NCI-H748 treated with DMSO at 0.1 percent for 48 hours (cell line): ENCODE measurements around the gene DENND1C.

ENCODE experiments used
- DNase-seq: peaks from one replicate; lab custom pipeline; 2025; lab: John Stamatoyannopoulos, UW

Gene DENND1C

GRCh38 chr19:6424195-6424938 is 57.2 kb downstream of the DENND1C start, which contains the start of gene KHSRP:
Gene KHSRP (minus strand): TSS chr19:6424811. CDS start chr19:6424701, 110 bp downstream.
- DNase-seq, result no peak

GRCh38 chr19:6423499-6424194 is 57.9 kb downstream of the DENND1C start:
- no peak for DNase-seq

- DNase-seq, result no peak
Measured at GRCh38 chr19:6421075-6422014, 60.2 kb downstream of the DENND1C start.

GRCh38 chr19:6418562-6418932 is 63.0 kb downstream of the DENND1C start:
- DNase-seq, result no peak

- DNase-seq, result no peak
Measured at GRCh38 chr19:6417713-6418561, 63.6 kb downstream of the DENND1C start.
